ENCODE data around the gene GAD2. TPM values are rescaled to one million over a fixed set of nuclear protein-coding genes. Genes with fewer than 3 reads are reported as not detected.

The GAD2 gene
- total and polyA plus RNA-seq, 9 of the 15 experiments (the other 6 are each of a cell fraction or from before 2014, with no cell fraction given), result not detected

DNA sequence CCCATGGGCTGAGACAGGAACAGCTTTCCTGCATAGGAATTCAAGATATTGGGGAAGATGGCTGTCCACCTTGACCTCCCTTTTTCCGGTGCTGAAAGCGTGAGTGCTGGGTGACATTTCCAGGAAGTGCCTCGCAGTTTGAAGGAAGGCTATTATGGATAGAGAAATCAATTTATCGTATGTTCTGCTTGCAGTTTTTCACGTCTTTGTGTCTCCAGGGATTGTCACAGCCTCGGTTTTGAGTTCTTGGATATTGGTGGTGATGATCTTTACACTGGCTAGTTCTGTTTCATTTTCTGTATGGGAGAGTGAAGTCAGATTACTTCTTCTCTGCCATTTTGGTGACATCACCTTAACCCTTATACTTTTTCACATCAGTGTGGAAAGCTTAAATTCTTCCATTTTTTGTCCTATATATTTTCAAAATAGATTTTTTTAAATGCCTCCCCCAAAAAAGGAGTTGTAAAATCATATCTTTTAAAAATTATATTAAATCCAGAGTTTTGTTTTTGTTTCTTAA is 119.1 kb downstream of the GAD2 start (continued):
- TF ChIP-seq, protein P1, sequence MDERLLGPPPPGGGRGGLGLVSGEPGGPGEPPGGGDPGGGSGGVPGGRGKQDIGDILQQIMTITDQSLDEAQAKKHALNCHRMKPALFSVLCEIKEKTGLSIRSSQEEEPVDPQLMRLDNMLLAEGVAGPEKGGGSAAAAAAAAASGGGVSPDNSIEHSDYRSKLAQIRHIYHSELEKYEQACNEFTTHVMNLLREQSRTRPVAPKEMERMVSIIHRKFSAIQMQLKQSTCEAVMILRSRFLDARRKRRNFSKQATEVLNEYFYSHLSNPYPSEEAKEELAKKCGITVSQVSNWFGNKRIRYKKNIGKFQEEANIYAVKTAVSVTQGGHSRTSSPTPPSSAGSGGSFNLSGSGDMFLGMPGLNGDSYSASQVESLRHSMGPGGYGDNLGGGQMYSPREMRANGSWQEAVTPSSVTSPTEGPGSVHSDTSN (CRISPR knock-in tag; IDR thresholded peaks at IDR 0.05; ENCODE audit: low read depth), result no peak
- TF ChIP-seq, protein P1 (tag; conservative IDR thresholded peaks at IDR 0.05; ENCODE audit: low read depth), result no peak
- TF ChIP-seq, protein P2, sequence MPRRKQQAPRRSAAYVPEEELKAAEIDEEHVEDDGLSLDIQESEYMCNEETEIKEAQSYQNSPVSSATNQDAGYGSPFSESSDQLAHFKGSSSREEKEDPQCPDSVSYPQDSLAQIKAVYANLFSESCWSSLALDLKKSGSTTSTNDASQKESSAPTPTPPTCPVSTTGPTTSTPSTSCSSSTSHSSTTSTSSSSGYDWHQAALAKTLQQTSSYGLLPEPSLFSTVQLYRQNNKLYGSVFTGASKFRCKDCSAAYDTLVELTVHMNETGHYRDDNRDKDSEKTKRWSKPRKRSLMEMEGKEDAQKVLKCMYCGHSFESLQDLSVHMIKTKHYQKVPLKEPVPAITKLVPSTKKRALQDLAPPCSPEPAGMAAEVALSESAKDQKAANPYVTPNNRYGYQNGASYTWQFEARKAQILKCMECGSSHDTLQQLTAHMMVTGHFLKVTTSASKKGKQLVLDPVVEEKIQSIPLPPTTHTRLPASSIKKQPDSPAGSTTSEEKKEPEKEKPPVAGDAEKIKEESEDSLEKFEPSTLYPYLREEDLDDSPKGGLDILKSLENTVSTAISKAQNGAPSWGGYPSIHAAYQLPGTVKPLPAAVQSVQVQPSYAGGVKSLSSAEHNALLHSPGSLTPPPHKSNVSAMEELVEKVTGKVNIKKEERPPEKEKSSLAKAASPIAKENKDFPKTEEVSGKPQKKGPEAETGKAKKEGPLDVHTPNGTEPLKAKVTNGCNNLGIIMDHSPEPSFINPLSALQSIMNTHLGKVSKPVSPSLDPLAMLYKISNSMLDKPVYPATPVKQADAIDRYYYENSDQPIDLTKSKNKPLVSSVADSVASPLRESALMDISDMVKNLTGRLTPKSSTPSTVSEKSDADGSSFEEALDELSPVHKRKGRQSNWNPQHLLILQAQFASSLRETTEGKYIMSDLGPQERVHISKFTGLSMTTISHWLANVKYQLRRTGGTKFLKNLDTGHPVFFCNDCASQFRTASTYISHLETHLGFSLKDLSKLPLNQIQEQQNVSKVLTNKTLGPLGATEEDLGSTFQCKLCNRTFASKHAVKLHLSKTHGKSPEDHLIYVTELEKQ (CRISPR knock-in tag; IDR thresholded peaks at IDR 0.05), result no peak
- TF ChIP-seq ZNF778 (CRISPR knock-in tag; IDR thresholded peaks at IDR 0.05), result no peak
- TF ChIP-seq TSC22D4 (tag; IDR thresholded peaks at IDR 0.05), result no peak
- no peak for TF ChIP-seq SETDB1 (IDR thresholded peaks at IDR 0.05; ENCODE audit: low read length)
- TF ChIP-seq, protein P3, sequence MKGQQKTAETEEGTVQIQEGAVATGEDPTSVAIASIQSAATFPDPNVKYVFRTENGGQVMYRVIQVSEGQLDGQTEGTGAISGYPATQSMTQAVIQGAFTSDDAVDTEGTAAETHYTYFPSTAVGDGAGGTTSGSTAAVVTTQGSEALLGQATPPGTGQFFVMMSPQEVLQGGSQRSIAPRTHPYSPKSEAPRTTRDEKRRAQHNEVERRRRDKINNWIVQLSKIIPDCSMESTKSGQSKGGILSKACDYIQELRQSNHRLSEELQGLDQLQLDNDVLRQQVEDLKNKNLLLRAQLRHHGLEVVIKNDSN (CRISPR knock-in tag; IDR thresholded peaks at IDR 0.05), result no peak
- TF ChIP-seq RAD51 (IDR thresholded peaks at IDR 0.05; ENCODE audit: borderline replicate concordance, low read depth), result no peak

All from K562 (cell line).